H9 (cell line): ENCODE measurements around the gene PPIL6. TPM values are rescaled to one million over a fixed set of nuclear protein-coding genes. Genes with fewer than 3 reads are reported as not detected.

Experiments used
- DNase-seq: peaks from one replicate; pipeline ENCODE4 v3.0.0-alpha.2; 2017
- H2AFZ ChIP-seq: one replicate; pipeline ENCODE4 v1.6.1; 2013; ENCODE audit warnings: mild to moderate bottlenecking, low read length, control low read depth, moderate library complexity
- H2AK5ac ChIP-seq: 2 replicates; pipeline ENCODE4 v1.6.1; 2013; ENCODE audit warnings: low read length, control low read depth, mixed read lengths; ENCODE audit not compliant: insufficient read length
- H2BK120ac ChIP-seq: one replicate; pipeline ENCODE4 v1.6.1; 2013; ENCODE audit warnings: low read depth, mild to moderate bottlenecking, low read length, control low read depth, inconsistent platforms; ENCODE audit not compliant: poor library complexity, severe bottlenecking
- H2BK12ac ChIP-seq: 2 replicates; pipeline ENCODE4 v1.6.1; 2013; ENCODE audit warnings: low read length, control low read depth, mixed read lengths, low read depth; ENCODE audit not compliant: insufficient read length
- H2BK15ac ChIP-seq: 2 replicates; pipeline ENCODE4 v1.6.1; 2013; ENCODE audit warnings: low read depth, low read length, control low read depth
- H2BK20ac ChIP-seq: one replicate; pipeline ENCODE4 v1.6.1; 2013; ENCODE audit warnings: low read depth, mild to moderate bottlenecking, low read length, control low read depth, inconsistent platforms; ENCODE audit not compliant: poor library complexity, severe bottlenecking
- H2BK5ac ChIP-seq: 2 replicates; pipeline ENCODE4 v1.6.1; 2013; ENCODE audit warnings: low read length, control low read depth, mixed read lengths; ENCODE audit not compliant: insufficient read length
- H3K14ac ChIP-seq: 2 replicates; pipeline ENCODE4 v1.6.1; 2013; ENCODE audit warnings: low read length, control low read depth; ENCODE audit not compliant: insufficient read depth
- H3K18ac ChIP-seq: 2 replicates; pipeline ENCODE4 v1.6.1; 2013; ENCODE audit warnings: low read depth, mild to moderate bottlenecking, mixed read lengths, low read length, control low read depth; ENCODE audit not compliant: insufficient read length
- H3K23ac ChIP-seq: 2 replicates; pipeline ENCODE4 v1.6.1; 2013; ENCODE audit warnings: low read length, control low read depth, mixed read lengths, low read depth; ENCODE audit not compliant: insufficient read length
- H3K23me2 ChIP-seq: 2 replicates; pipeline ENCODE4 v1.6.1; 2013; ENCODE audit warnings: low read depth, mild to moderate bottlenecking, mixed read lengths, low read length, control low read depth; ENCODE audit not compliant: insufficient read length, poor library complexity, severe bottlenecking
- H3K27ac ChIP-seq: 2 replicates; pipeline ENCODE4 v1.5.1; 2013; ENCODE audit warnings: low read length, control low read depth, mixed read lengths, low read depth; ENCODE audit not compliant: insufficient read length
- H3K27me3 ChIP-seq: 2 replicates; pipeline ENCODE4 v1.6.1; 2013; ENCODE audit warnings: low read length, control low read depth, inconsistent platforms; ENCODE audit not compliant: insufficient read depth
- H3K4ac ChIP-seq: 2 replicates; pipeline ENCODE4 v1.6.1; 2013; ENCODE audit warnings: low read depth, mild to moderate bottlenecking, control low read depth, inconsistent platforms, low read length, moderate library complexity
- H3K4me1 ChIP-seq: 2 replicates; pipeline ENCODE4 v1.6.1; 2013; ENCODE audit warnings: low read length, control low read depth, inconsistent platforms; ENCODE audit not compliant: insufficient read depth
- H3K4me2 ChIP-seq: 2 replicates; pipeline ENCODE4 v1.6.1; 2013; ENCODE audit warnings: low read length, control low read depth, mixed read lengths; ENCODE audit not compliant: insufficient read length, insufficient read depth
- H3K56ac ChIP-seq: 2 replicates; pipeline ENCODE4 v1.6.1; 2013; ENCODE audit warnings: low read depth, mild to moderate bottlenecking, mixed read lengths, low read length, control low read depth; ENCODE audit not compliant: insufficient read length
- H3K79me1 ChIP-seq: 2 replicates; pipeline ENCODE4 v1.6.1; 2013; ENCODE audit warnings: low read depth, mild to moderate bottlenecking, moderate library complexity, low read length, control low read depth, inconsistent platforms; ENCODE audit not compliant: insufficient read depth, poor library complexity, severe bottlenecking
- H3K79me2 ChIP-seq: 2 replicates; pipeline ENCODE4 v1.6.1; 2013; ENCODE audit warnings: low read length, control low read depth, inconsistent platforms; ENCODE audit not compliant: insufficient read depth
- H3K9ac ChIP-seq: 2 replicates; pipeline ENCODE4 v1.6.1; 2013; ENCODE audit warnings: low read length, control low read depth, mixed read lengths; ENCODE audit not compliant: insufficient read length; ENCODE audit errors: extremely low read depth
- H3K9me3 ChIP-seq: one replicate; pipeline ENCODE4 v1.6.1; 2013; ENCODE audit warnings: low read depth, low read length, inconsistent platforms; ENCODE audit not compliant: control insufficient read depth
- H3T11ph ChIP-seq: one replicate; pipeline ENCODE4 v1.6.1; 2013; ENCODE audit warnings: mild to moderate bottlenecking, low read length, control low read depth, inconsistent platforms
- H4K20me1 ChIP-seq: one replicate; pipeline ENCODE4 v1.6.1; 2013; ENCODE audit not compliant: control insufficient read depth, insufficient read length, insufficient read depth
- H4K5ac ChIP-seq: 2 replicates; pipeline ENCODE4 v1.6.1; 2013; ENCODE audit warnings: low read depth, mild to moderate bottlenecking, mixed read lengths, low read length, control low read depth; ENCODE audit not compliant: insufficient read length
- H4K8ac ChIP-seq: replicated peaks from 2 replicates; pipeline ENCODE4 v1.6.1; 2013; ENCODE audit warnings: low read length, control low read depth, mixed read lengths, low read depth; ENCODE audit not compliant: insufficient read length
- H4K91ac ChIP-seq: 2 replicates; pipeline ENCODE4 v1.6.1; 2013; ENCODE audit warnings: low read depth, mild to moderate bottlenecking, moderate library complexity, mixed read lengths, low read length, control low read depth; ENCODE audit not compliant: insufficient read length
- H3K27ac Mint-ChIP-seq, 3 experiments: 2 replicates in 2 of 3; 3 replicates in 1 of 3; pipeline ENCODE4 v1.8.0; 2020 to 2021; ENCODE audit warnings: mixed read lengths in 3 of 3, mild to moderate bottlenecking in 1 of 3, moderate library complexity in 1 of 3
- H3K27me3 Mint-ChIP-seq: 2 replicates; pipeline ENCODE4 v1.8.0; 2021; ENCODE audit warnings: low read depth, mild to moderate bottlenecking, moderate library complexity, mixed read lengths
- H3K36me3 Mint-ChIP-seq, 3 experiments: 2 replicates in 2 of 3; 3 replicates in 1 of 3; pipeline ENCODE4 v1.8.0; 2020 to 2021; ENCODE audit warnings: low read depth in 3 of 3, mixed read lengths in 3 of 3; ENCODE audit not compliant: insufficient read depth in 1 of 3
- H3K4me1 Mint-ChIP-seq, 2 experiments: 2 replicates each; pipeline ENCODE4 v1.8.0; 2020; ENCODE audit warnings: mixed read lengths in 2 of 2
- H3K4me3 Mint-ChIP-seq, 2 experiments: 2 replicates in 1 of 2; 3 replicates in 1 of 2; pipeline ENCODE4 v1.8.0; 2020 to 2021; ENCODE audit warnings: mild to moderate bottlenecking in 2 of 2, mixed read lengths in 2 of 2, moderate library complexity in 1 of 2
- H3K9me3 Mint-ChIP-seq, 2 experiments: 2 replicates in 1 of 2; 3 replicates in 1 of 2; pipeline ENCODE4 v1.8.0; 2020; ENCODE audit warnings: mild to moderate bottlenecking in 2 of 2, mixed read lengths in 2 of 2, moderate library complexity in 1 of 2
- whole genome bisulfite sequencing: extraction: QIAGEN DNeasy Blood & Tissue Kit; methylation state at CpG from one replicate; pipeline ENCODE4 v1.1.7; 2013; ENCODE audit warnings: missing lambda C conversion rate, low lambda C conversion rate, mixed read lengths; ENCODE audit not compliant: insufficient read length; ENCODE audit errors: extremely low coverage; 5-methylcytosine and 5-hydroxymethylcytosine counted together
- total RNA-seq: library from RNA; stranded (reverse); gene quantifications from 2 replicates; pipeline ENCODE4 v1.2.1, GENCODE V29; 2021
- TF ChIP-seq, protein P1 (sequence below): fragments of 200-600 bp; sonication (generic); conservative IDR thresholded peaks from 3 replicates; pipeline ENCODE4 v1.8.0; 2021; ENCODE audit warnings: antibody characterized with exemption, mild to moderate bottlenecking

PPIL6 gene
- total RNA-seq, 1 experiment from 2014 or later, result 1.0 TPM

DNA sequence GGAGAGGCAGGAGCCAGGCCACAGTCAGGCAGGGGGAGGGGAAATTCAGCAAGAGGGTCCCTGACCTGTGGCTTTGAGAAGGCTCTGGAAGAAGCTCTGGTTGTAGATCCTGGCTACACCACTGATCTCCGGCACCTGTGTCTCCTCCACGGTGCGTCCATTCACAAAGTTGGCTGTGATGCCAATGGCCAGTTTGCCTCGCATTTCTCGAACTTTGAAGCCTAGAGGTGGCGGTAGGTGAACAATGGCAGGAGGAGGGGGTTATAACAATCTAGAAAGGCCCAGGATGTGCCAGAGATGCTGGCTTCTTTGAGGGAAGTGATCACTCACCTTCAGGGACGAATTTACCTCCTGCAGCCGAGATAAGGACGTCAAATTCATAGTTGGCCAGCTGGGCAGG is 11.8 kb upstream of the PPIL6 start:
- no peak for DNase-seq
- H3K79me2 ChIP-seq, result no peaks in the 10 kb centered on the region
- no peaks in the 10 kb centered on the region for H3K27me3 ChIP-seq
- no peak overlapping the region for H2AFZ ChIP-seq
- no peaks in the 10 kb centered on the region for H3K79me1 ChIP-seq
- Mint-ChIP-seq H3K36me3 (peaks cover 8 to 49% (median 32%) of the 10 kb centered on the region in 3 experiments), H3K4me1 (peaks cover 18 to 19% of the 10 kb centered on the region in 2 experiments), H3K27ac (no peak overlapping the region), H3K4me3 (no peak overlapping the region), H3K9me3 (no peaks in the 10 kb centered on the region; a peak in 1 of 5 replicates), H3K27me3 (no peaks in the 10 kb centered on the region)
- H3K14ac ChIP-seq, result no peak overlapping the region
- H3K4ac ChIP-seq, result no peak overlapping the region
- H4K91ac ChIP-seq, result no peak overlapping the region
- H4K20me1 ChIP-seq, result no peaks in the 10 kb centered on the region
- H4K8ac ChIP-seq, result no peak overlapping the region
- H3K23ac ChIP-seq, result no peak overlapping the region
- H3K4me1 ChIP-seq, result peaks cover 7% of the 10 kb centered on the region; the same call in 1 of the 2 replicates
- no peak overlapping the region for H3K18ac ChIP-seq
- no peak overlapping the region for H3K56ac ChIP-seq
- TF ChIP-seq, protein P1, sequence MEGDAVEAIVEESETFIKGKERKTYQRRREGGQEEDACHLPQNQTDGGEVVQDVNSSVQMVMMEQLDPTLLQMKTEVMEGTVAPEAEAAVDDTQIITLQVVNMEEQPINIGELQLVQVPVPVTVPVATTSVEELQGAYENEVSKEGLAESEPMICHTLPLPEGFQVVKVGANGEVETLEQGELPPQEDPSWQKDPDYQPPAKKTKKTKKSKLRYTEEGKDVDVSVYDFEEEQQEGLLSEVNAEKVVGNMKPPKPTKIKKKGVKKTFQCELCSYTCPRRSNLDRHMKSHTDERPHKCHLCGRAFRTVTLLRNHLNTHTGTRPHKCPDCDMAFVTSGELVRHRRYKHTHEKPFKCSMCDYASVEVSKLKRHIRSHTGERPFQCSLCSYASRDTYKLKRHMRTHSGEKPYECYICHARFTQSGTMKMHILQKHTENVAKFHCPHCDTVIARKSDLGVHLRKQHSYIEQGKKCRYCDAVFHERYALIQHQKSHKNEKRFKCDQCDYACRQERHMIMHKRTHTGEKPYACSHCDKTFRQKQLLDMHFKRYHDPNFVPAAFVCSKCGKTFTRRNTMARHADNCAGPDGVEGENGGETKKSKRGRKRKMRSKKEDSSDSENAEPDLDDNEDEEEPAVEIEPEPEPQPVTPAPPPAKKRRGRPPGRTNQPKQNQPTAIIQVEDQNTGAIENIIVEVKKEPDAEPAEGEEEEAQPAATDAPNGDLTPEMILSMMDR, result no peak
- H3K9me3 ChIP-seq, result no peaks in the 10 kb centered on the region
- H2BK20ac ChIP-seq, result no peak overlapping the region
- no peak overlapping the region for H3K4me2 ChIP-seq
- no peak overlapping the region for H3K9ac ChIP-seq
- H2AK5ac ChIP-seq, result no peak overlapping the region
- H2BK5ac ChIP-seq, result no peak overlapping the region
- no peak overlapping the region for H3T11ph ChIP-seq
- no peak overlapping the region for H4K5ac ChIP-seq
- no peak overlapping the region for H2BK12ac ChIP-seq
- no peak overlapping the region for H2BK120ac ChIP-seq
- H3K23me2 ChIP-seq, result peaks cover 10% of the 10 kb centered on the region
- H3K27ac ChIP-seq, result no peak overlapping the region
- no peak overlapping the region for H2BK15ac ChIP-seq
- no CpG with 5 or more reads among the region's 9 CpGs for WGBS
